ENCODE data around the gene C1QTNF9B.
"Not testable (repeated sequence)": the region's sequence is repeated elsewhere in the genome, so short reads cannot be mapped to it uniquely, and the experiment has no call there.

Gene C1QTNF9B

GRCh38 chr13:23905766-23906165 is 8.5 kb upstream of the C1QTNF9B start:
- no peaks in the 10 kb centered on the region for H3K36me3 Mint-ChIP-seq
- peaks cover 7% of the 10 kb centered on the region for H3K4me1 Mint-ChIP-seq
- no peaks in the 10 kb centered on the region for H3K9me3 Mint-ChIP-seq
- no peak overlapping the region for H3K27ac Mint-ChIP-seq
- H3K4me3 Mint-ChIP-seq: no peak overlapping the region
- H3K27me3 Mint-ChIP-seq: peaks cover 30% of the 10 kb centered on the region
- ATAC-seq: no peak

DNA sequence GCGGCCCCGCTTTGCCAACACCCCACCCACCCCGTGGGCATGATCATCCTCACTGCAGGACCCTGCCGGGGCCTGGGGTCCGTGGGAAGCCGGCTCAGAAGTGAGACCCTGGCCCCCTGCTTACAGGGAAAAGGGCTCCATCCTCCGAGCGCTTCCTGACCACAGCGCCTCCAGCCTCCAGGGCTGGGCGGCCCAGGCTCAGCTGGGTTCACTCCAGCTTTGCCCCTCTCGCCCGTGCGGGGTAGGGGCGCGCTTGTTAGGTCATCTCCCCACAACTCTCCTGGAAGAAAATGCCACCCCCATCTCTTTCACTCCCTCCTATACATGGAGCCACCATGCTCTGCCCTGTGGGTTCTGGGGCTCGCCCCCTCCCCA is 6.6 kb upstream of the C1QTNF9B start:
- H3K4me3 Mint-ChIP-seq: no peak overlapping the region
- H3K4me1 Mint-ChIP-seq: peaks cover 7% of the 10 kb centered on the region
- no peaks in the 10 kb centered on the region for H3K36me3 Mint-ChIP-seq
- peaks cover 29% of the 10 kb centered on the region for H3K27me3 Mint-ChIP-seq
- peak; percentile 48 for ATAC-seq
- H3K27ac Mint-ChIP-seq: no peak overlapping the region
- no peaks in the 10 kb centered on the region for H3K9me3 Mint-ChIP-seq

DNA sequence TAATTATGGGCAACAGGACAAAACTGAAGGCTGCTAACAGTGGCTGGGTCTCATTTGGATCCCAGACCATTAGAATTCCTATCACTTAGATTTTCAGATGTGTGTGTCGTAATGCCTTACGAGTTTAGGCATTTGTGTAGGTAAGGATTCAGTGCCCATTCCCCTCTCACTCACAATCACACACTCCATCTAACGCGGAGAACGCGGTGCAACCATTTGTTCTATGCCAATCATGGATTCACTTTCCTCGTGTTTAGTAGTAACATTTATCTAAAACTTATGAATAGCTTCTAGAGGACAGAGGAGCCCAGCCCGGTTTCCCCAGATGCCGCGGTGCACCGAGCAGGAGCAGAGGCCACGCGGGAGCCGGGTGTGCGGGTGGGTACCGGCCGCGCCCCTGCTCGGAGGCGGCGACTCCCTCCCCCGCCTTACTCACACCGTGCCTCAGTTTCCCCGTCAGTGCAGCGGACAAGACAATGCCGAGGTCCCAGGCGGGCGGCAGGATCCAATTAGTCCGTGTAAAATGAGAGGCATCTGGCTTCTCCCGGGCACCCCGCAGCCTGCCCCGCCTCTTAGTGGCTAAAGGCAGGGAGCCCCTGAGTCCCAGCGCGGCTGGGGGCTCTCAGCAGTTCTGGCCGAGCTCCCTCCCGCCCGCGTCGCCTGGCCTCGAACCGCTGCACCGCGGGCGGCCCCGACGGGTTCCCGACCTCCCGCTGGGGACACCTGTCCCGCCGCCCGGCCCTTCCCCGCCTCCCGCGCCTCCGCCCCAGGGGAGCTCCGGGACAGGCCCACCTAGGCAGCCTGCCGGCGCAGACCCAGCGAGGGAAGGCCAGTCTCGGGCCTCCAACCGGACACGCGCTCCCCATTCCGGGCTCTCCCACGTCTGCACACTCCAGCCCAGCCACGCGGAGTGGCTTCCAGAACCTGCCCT is 5.9 kb upstream of the C1QTNF9B start:
- Mint-ChIP-seq H3K27ac (no peak overlapping the region), H3K36me3 (no peaks in the 10 kb centered on the region), H3K9me3 (no peaks in the 10 kb centered on the region), H3K27me3 (peaks cover 29% of the 10 kb centered on the region), H3K4me1 (peaks cover 7% of the 10 kb centered on the region), H3K4me3 (no peak overlapping the region)
- no peak for ATAC-seq

- H3K4me3 Mint-ChIP-seq: no peak overlapping the region
- H3K36me3 Mint-ChIP-seq: no peaks in the 10 kb centered on the region
- H3K4me1 Mint-ChIP-seq: peaks cover 7% of the 10 kb centered on the region
- H3K27ac Mint-ChIP-seq: no peak overlapping the region
- peaks cover 29% of the 10 kb centered on the region for H3K27me3 Mint-ChIP-seq
- no peak for ATAC-seq
- H3K9me3 Mint-ChIP-seq: no peaks in the 10 kb centered on the region
Observed at GRCh38 chr13:23901365-23901764, 4.1 kb upstream of the C1QTNF9B start.

- Mint-ChIP-seq H3K4me3 (no peak overlapping the region), H3K27me3 (peaks cover 25% of the 10 kb centered on the region), H3K27ac (no peak overlapping the region), H3K36me3 (no peaks in the 10 kb centered on the region), H3K9me3 (no peaks in the 10 kb centered on the region), H3K4me1 (peaks cover 7% of the 10 kb centered on the region)
- ATAC-seq: no peak
Observed at GRCh38 chr13:23899555-23899954, 2.3 kb upstream of the C1QTNF9B start.

GRCh38 chr13:23898101-23898500 is 799 bp upstream of the C1QTNF9B start:
- no peaks in the 10 kb centered on the region for H3K4me1 Mint-ChIP-seq
- H3K27ac Mint-ChIP-seq: no peak overlapping the region
- no peak for ATAC-seq
- no peaks in the 10 kb centered on the region for H3K36me3 Mint-ChIP-seq
- peaks cover 14% of the 10 kb centered on the region for H3K27me3 Mint-ChIP-seq
- no peak overlapping the region for H3K4me3 Mint-ChIP-seq
- H3K9me3 Mint-ChIP-seq: no peaks in the 10 kb centered on the region

DNA sequence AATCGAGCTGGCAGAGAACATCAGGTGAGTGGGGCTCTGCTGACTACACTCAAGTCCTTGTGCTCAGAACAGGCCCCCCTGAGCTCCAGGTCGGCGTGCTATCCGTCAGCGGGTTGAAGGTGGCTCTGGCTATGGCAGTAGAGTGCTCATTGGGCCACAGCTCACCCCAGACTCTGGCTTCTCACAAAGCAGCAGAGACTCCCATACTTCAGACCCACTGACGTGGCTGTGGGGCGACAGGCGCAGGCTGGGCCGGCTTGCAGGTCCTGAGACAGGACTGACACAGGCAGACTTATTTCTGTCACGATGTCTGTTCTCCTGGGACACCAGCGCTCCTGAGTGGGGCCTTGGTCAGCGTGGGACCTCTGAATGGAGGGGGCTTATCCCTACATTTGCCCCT is 2.6 kb downstream of the C1QTNF9B start:
- not testable (repeated sequence) for ATAC-seq, H3K27ac Mint-ChIP-seq, H3K27me3 Mint-ChIP-seq, H3K4me1 Mint-ChIP-seq, H3K4me3 Mint-ChIP-seq, H3K9me3 Mint-ChIP-seq, H3K36me3 Mint-ChIP-seq

GRCh38 chr13:23893791-23894190 is 3.5 kb downstream of the C1QTNF9B start:
- H3K36me3 Mint-ChIP-seq, H3K9me3 Mint-ChIP-seq, H3K4me3 Mint-ChIP-seq, H3K27me3 Mint-ChIP-seq, H3K27ac Mint-ChIP-seq, ATAC-seq: not testable (repeated sequence)
- peaks cover 12% of the 10 kb centered on the region for H3K4me1 Mint-ChIP-seq

DNA sequence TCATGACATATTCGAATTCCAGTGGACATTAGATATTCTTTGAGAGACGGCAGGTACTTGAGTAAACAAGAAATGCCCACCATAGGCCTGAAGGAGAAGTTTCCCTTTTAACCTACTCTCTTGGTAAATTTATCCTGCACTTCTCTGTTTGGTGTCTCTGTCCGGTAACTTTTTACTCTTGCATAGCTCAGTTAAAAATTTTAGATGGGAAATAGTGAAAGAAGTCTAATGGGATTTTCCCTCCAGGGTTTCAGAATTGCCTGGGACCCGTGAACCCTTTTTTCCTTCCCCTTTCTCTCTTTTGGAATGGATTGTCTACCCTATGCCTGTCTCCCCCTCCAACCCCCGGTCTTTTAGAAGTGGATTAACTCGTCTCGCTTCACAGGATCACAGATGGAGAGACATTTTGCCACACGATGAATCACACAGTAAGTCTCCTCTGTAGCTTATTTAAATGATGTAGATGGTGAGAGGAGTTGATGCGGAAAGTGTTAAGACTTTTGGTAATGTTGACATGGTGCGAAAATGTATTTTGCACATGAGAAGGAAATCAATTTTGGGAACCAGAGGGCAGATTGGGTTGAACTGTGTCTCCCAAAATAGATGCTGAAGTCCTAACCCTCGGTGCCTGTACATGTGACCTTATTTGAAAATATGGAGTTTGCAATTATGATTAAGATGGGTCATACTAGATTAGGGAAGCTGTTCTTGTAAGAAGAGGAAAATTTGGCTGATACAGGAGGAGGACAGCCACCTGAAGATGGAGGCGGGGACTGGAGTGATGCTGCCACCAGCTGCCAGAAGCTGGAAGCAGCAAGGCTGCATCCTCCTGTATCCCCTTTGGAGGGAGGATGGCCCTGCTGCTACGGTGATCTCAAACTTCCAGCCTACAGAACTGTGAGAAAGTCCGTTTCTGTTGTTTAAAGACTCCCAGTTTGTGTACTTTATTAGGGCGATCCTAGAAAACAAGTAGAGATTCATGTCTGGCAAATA is 7.4 kb downstream of the C1QTNF9B start:
- peaks cover 22% of the 10 kb centered on the region for H3K4me1 Mint-ChIP-seq
- H3K27ac Mint-ChIP-seq: peak overlapping the region; percentile 83
- ATAC-seq: peak; percentile 34
- H3K9me3 Mint-ChIP-seq: no peaks in the 10 kb centered on the region
- peaks cover 4% of the 10 kb centered on the region for H3K36me3 Mint-ChIP-seq
- peak overlapping the region; percentile 89 for H3K4me3 Mint-ChIP-seq
- H3K27me3 Mint-ChIP-seq: no peaks in the 10 kb centered on the region

- peaks cover 22% of the 10 kb centered on the region for H3K4me1 Mint-ChIP-seq
- H3K4me3 Mint-ChIP-seq: peak within 1 kb of the TSS; percentile 89
- no peaks in the 10 kb centered on the region for H3K27me3 Mint-ChIP-seq
- H3K9me3 Mint-ChIP-seq: no peaks in the 10 kb centered on the region
- peak; percentile 98 for ATAC-seq
- H3K27ac Mint-ChIP-seq: peak within 1 kb of the TSS; percentile 83
- H3K36me3 Mint-ChIP-seq: peaks cover 8% of the 10 kb centered on the region
Observed at GRCh38 chr13:23888658-23889614, 8.4 kb downstream of the C1QTNF9B start, which contains the start of gene MIPEP. Gene MIPEP (minus strand): TSS chr13:23889400. CDS start chr13:23889320, 80 bp downstream.

DNA sequence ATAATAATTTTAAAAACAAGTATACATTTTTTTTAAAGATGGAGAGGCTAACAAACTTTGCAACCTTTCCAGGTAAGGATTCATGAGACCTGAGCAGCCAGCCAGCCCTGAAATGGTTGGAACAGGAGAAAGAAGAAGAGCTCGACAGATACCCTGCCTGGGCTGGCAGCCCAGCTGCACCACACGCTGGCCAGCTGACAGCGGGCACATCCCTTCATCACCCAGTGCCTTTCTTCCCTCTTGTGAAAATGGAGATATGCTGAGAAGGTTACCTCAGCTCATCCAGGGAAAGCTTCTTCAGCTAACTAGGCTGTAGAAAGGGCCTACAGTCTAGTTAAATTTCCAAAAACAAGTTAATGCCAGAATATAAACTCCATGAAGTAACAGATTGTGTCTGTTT is 12.9 kb downstream of the C1QTNF9B start:
- H3K27ac Mint-ChIP-seq, H3K4me3 Mint-ChIP-seq, ATAC-seq, H3K9me3 Mint-ChIP-seq, H3K27me3 Mint-ChIP-seq: not testable (repeated sequence)
- Mint-ChIP-seq H3K36me3 (peaks cover 36% of the 10 kb centered on the region), H3K4me1 (peaks cover 11% of the 10 kb centered on the region)

- ATAC-seq: no peak
- no peaks in the 10 kb centered on the region for H3K27me3 Mint-ChIP-seq
- no peaks in the 10 kb centered on the region for H3K9me3 Mint-ChIP-seq
- H3K36me3 Mint-ChIP-seq: peaks cover 46% of the 10 kb centered on the region
- peaks cover 8% of the 10 kb centered on the region for H3K4me1 Mint-ChIP-seq
- no peak overlapping the region for H3K27ac Mint-ChIP-seq
- H3K4me3 Mint-ChIP-seq: no peak overlapping the region
Observed at GRCh38 chr13:23883255-23883654, 14.0 kb downstream of the C1QTNF9B start.

DNA sequence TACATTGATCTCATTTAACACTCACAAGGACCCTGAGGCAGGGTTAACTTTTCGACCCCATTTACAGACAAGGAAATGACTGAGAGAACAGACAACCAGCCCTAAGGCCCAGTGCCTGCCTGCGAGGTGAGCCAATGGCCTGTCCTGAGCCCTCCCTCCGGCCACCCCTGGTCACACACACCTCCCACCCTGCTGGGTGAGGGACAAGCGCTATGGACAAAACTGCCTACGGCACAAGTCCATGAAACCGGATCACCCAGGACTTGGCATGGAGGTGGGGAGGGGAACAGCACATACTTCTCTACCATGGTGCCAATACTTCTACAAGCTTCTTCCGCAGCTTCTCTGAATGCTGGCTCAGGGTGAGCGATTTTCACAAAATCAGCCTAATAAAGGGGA is 15.9 kb downstream of the C1QTNF9B start:
- not testable (repeated sequence) for H3K27ac Mint-ChIP-seq, H3K4me1 Mint-ChIP-seq, H3K9me3 Mint-ChIP-seq, H3K27me3 Mint-ChIP-seq, H3K4me3 Mint-ChIP-seq, ATAC-seq
- H3K36me3 Mint-ChIP-seq: peaks cover 48% of the 10 kb centered on the region

DNA sequence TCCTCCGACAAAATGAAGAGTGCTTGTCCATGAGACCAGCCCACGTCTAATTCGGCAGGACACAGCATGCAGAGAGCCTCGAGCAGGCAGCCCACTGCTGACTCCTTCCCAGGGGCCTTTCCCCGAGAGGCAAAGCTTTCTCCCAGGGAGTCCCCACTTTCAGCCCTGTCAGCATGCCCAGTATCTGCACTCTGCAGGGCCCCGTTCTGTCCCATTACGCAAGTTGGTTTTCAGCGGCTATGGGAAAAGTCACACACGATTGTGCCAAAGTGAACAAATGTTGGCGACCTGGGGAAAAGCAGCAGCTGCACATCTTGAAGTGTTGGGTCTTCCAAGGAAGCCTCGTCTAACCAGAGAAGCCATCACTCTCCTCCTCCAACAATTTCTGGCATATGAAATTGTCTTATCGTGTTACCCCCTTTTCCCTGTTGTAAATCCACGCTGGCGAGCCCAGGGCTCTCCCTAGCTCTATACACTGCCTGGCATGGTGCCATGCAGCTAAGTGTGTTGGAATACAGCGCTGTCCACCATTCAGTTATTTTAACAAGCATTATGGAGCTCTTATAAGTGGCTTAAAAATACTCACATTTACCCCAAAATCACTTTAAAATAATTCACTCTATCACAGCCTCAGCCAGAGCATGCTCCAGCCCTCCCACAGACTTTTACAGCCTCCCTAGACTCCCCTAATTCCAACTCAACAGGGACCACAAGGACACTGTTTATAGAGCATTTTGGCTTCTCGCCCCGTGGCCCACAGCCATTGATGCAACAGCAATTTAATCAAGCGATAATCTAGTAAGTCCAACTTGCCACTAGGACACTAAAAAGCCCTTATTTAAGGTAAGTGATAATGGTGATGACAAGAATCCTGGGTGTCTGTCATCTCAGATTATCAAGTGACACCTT is 16.6 kb downstream of the C1QTNF9B start:
- peaks cover 54% of the 10 kb centered on the region for H3K36me3 Mint-ChIP-seq
- ATAC-seq, H3K4me3 Mint-ChIP-seq, H3K27ac Mint-ChIP-seq, H3K9me3 Mint-ChIP-seq, H3K4me1 Mint-ChIP-seq, H3K27me3 Mint-ChIP-seq: not testable (repeated sequence)

Measured in stimulated activated memory B cell treated with anti-CD40 and anti-IgM and Interleukin-4, amounts not matched to agents 10 μg/mL and 1 μg/mL and 100 μg/mL, for 72 hours (primary cell).